Measurements from ENCODE around the gene NDUFA8. TPM values are rescaled to one million over a fixed set of nuclear protein-coding genes. Genes with fewer than 3 reads are reported as not detected.

Gene NDUFA8
- polyA plus RNA-seq, 1 of the 3 experiments (the other 2 are of a cell fraction), result 116 TPM

DNA sequence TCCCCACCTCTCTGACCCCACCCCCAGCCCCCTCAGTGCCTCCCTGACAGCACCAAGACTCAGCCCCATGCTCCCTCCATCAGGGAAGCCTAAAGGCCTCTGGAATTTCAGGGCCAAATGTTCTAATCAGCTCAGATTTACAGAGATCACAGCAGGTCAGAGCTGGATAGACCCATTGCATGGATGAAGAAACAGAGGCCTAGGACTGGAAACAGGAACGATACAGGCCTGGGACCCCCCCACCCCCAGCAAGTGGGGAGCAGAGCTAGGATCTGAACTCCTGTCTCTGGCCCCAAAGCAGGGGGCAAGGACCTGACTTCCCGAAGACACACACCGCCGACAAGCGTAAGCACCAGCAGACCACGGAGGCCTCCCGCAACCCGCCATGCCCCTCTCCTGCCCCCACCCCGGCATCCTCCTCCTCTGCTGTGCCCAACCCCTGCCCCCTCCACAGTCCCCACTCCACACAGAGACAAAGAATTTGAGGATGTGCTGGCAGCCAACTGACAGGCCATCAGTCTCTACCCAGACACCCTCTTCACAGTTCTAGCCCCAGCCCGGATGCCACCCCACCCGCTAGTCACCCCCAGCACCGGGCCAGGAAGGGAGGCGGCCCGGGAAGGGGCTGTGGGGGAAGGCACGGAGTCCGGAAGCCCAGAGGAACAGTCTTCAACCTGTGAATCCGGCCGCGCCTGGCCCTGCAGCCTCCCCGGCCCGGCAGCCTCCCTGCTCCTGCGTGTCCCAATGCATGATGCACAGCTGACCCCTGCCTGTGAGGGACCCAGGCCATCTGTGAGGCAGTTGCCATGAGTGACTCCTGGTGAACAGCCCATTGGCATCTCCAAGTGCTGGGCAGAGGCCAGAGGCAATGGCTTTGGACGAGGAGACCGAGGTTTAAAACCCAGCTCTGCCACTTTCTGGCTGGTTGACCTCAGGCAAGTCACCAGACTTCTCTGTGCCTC, 31.3 kb downstream of the NDUFA8 start:
- CTCF ChIA-PET, result interaction anchor here (0.5 to 15.3 kb wide), 5 partner anchors 16 to 701 kb away, joined by 3 to 528 read pairs (median 8); no protein-coding TSS in a partner anchor
- Histone ChIP-seq H3K9me2 (no peaks in the 10 kb centered on the region), H3K4me2 (no peak overlapping the region), H3K27me3 (ENCODE audit: insufficient read depth) (no peaks in the 10 kb centered on the region), H3K4me3 (ENCODE audit: low read depth in 2 of 2, low read length in 1 of 2) (no peak overlapping the region), H3K36me3 (replicated peaks in 1 of 2; ENCODE audit: control insufficient read depth in 1 of 2, insufficient read depth in 2 of 2, low read length in 1 of 2) (no peaks in the 10 kb centered on the region), H2AFZ (ENCODE audit: low read depth) (no peak overlapping the region), H3F3A (replicated peaks; ENCODE audit: insufficient read depth) (no peaks in the 10 kb centered on the region), H3K27ac (ENCODE audit: low read depth in 2 of 2, low read length in 1 of 2) (no peak overlapping the region), H3K9me3 (no peaks in the 10 kb centered on the region), H4K20me1 (ENCODE audit: insufficient read depth) (no peaks in the 10 kb centered on the region), H3K9ac (no peak overlapping the region), H3K79me2 (ENCODE audit: insufficient read depth) (no peaks in the 10 kb centered on the region), H3K4me1 (ENCODE audit: control insufficient read depth in 1 of 2, insufficient read depth in 2 of 2, low read depth in 1 of 2, low read length in 1 of 2) (peaks cover 0 to 8% of the 10 kb centered on the region in 2 experiments; a peak in 2 of 4 replicates)
- no peak for DNase-seq
- 78% methylated on average over 15 of the region's 24 CpGs for WGBS (ENCODE audit: low lambda C conversion rate)
- POLR2A ChIA-PET, result no interaction called here
- TF ChIP-seq RFX5 (IDR thresholded peaks at IDR 0.05; ENCODE audit: low read length) (no peak), YY1 (IDR thresholded peaks at IDR 0.05; ENCODE audit: low read depth) (no peak), FOXM1 (IDR thresholded peaks at IDR 0.05; ENCODE audit: low read depth) (no peak), MXI1 (IDR thresholded peaks at IDR 0.05; ENCODE audit: low read depth, low read length) (no peak), RXRA (IDR thresholded peaks at IDR 0.05; ENCODE audit: borderline replicate concordance, low read depth) (no peak)
- TF ChIP-seq, protein P1, sequence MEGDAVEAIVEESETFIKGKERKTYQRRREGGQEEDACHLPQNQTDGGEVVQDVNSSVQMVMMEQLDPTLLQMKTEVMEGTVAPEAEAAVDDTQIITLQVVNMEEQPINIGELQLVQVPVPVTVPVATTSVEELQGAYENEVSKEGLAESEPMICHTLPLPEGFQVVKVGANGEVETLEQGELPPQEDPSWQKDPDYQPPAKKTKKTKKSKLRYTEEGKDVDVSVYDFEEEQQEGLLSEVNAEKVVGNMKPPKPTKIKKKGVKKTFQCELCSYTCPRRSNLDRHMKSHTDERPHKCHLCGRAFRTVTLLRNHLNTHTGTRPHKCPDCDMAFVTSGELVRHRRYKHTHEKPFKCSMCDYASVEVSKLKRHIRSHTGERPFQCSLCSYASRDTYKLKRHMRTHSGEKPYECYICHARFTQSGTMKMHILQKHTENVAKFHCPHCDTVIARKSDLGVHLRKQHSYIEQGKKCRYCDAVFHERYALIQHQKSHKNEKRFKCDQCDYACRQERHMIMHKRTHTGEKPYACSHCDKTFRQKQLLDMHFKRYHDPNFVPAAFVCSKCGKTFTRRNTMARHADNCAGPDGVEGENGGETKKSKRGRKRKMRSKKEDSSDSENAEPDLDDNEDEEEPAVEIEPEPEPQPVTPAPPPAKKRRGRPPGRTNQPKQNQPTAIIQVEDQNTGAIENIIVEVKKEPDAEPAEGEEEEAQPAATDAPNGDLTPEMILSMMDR (IDR thresholded peaks at IDR 0.05), result no peak

DNA sequence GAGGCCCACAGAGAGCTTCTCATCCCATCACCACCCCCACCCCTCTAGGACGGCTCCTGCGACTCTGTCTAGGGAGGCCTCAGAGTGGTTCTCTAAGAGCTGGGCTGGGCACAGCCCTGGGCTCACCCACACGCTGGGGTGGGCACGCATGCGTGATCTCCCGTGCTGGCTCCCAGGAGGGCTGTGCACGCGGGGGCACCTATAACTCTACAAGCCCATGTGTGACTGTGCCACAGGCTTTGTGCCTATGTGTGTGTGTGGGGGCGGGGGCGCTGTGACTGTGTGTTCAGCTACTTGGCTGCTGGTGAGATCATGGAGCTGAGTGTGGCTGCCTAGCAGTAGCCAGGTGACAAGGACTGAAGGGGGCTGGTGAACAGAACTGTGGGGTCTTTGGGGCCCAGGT, 32.2 kb downstream of the NDUFA8 start:
- Histone ChIP-seq H3F3A (replicated peaks; ENCODE audit: insufficient read depth) (no peaks in the 10 kb centered on the region), H3K36me3 (replicated peaks in 1 of 2; ENCODE audit: control insufficient read depth in 1 of 2, insufficient read depth in 2 of 2, low read length in 1 of 2) (no peaks in the 10 kb centered on the region), H3K27ac (ENCODE audit: low read depth in 2 of 2, low read length in 1 of 2) (no peak overlapping the region), H3K4me3 (ENCODE audit: low read depth in 2 of 2, low read length in 1 of 2) (no peak overlapping the region), H3K9me3 (no peaks in the 10 kb centered on the region), H2AFZ (ENCODE audit: low read depth) (no peak overlapping the region), H4K20me1 (ENCODE audit: insufficient read depth) (no peaks in the 10 kb centered on the region), H3K9ac (no peak overlapping the region), H3K9me2 (no peaks in the 10 kb centered on the region), H3K4me1 (ENCODE audit: control insufficient read depth in 1 of 2, insufficient read depth in 2 of 2, low read depth in 1 of 2, low read length in 1 of 2) (peaks cover 4 to 8% of the 10 kb centered on the region in 2 experiments; a peak in 2 of 4 replicates), H3K79me2 (ENCODE audit: insufficient read depth) (no peaks in the 10 kb centered on the region), H3K4me2 (no peak overlapping the region), H3K27me3 (ENCODE audit: insufficient read depth) (no peaks in the 10 kb centered on the region)
- POLR2A ChIA-PET, result no interaction called here
- TF ChIP-seq RAD21 (IDR thresholded peaks at IDR 0.05; ENCODE audit: low read length) (no peak), MXI1 (IDR thresholded peaks at IDR 0.05; ENCODE audit: low read depth, low read length) (no peak), SIN3A (IDR thresholded peaks at IDR 0.05; ENCODE audit: borderline replicate concordance, low read depth, low read length) (no peak), GATA2 (CRISPR knock-in tag; IDR thresholded peaks at IDR 0.05) (no peak), NFIC (IDR thresholded peaks at IDR 0.05; ENCODE audit: borderline replicate concordance) (no peak), MEF2A (IDR thresholded peaks at IDR 0.05; ENCODE audit: borderline replicate concordance, low read depth) (no peak), RCOR1 (IDR thresholded peaks at IDR 0.05; ENCODE audit: low read length) (no peak)
- TF ChIP-seq, protein P2, sequence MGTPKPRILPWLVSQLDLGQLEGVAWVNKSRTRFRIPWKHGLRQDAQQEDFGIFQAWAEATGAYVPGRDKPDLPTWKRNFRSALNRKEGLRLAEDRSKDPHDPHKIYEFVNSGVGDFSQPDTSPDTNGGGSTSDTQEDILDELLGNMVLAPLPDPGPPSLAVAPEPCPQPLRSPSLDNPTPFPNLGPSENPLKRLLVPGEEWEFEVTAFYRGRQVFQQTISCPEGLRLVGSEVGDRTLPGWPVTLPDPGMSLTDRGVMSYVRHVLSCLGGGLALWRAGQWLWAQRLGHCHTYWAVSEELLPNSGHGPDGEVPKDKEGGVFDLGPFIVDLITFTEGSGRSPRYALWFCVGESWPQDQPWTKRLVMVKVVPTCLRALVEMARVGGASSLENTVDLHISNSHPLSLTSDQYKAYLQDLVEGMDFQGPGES (IDR thresholded peaks at IDR 0.05; ENCODE audit: low read depth, low read length), result no peak
- 84% methylated on average over 10 of the region's 10 CpGs for WGBS (ENCODE audit: low lambda C conversion rate)
- DNase-seq, result no peak
- CTCF ChIA-PET, result interaction anchor here (1.3 to 15.3 kb wide), 5 partner anchors 16 to 220 kb away, joined by 3 to 528 read pairs (median 60); partner anchors contain the start of gene TTLL11

Data from SK-N-SH (cell line).